ENCODE measurements around the gene DRICH1.
"Not testable (repeated sequence)": the region's sequence is repeated elsewhere in the genome, so short reads cannot be mapped to it uniquely, and the experiment has no call there.

- not testable (repeated sequence) for TF ChIP-seq CTCF, POLR2A (IDR thresholded peaks at IDR 0.05)
Measured at GRCh38 chr22:23597576-23598268, 34.4 kb downstream of the DRICH1 start.
